Measurements from ENCODE around the gene SLC45A1.

The SLC45A1 gene

GRCh38 chr1:8361198-8361849, 43.4 kb downstream of the SLC45A1 start (continued):
- TF ChIP-seq ZNF776 (tag by site-specific recombination; IDR thresholded peaks at IDR 0.05; ENCODE audit: borderline replicate concordance), result no peak
- no peak for TF ChIP-seq ZNF391 (tag by site-specific recombination; IDR thresholded peaks at IDR 0.05; ENCODE audit: borderline replicate concordance, low read depth)
- TF ChIP-seq ZNF404 (tag by site-specific recombination; IDR thresholded peaks at IDR 0.05), result no peak
- TF ChIP-seq ZNF623 (tag by site-specific recombination; IDR thresholded peaks at IDR 0.05), result no peak
- TF ChIP-seq SP7 (tag by site-specific recombination; IDR thresholded peaks at IDR 0.05), result no peak
- no peak for TF ChIP-seq ZNF169 (tag by site-specific recombination; IDR thresholded peaks at IDR 0.05)
- TF ChIP-seq ZSCAN23 (tag by site-specific recombination; IDR thresholded peaks at IDR 0.05), result no peak
- no peak for TF ChIP-seq ZEB2 (tag by site-specific recombination; IDR thresholded peaks at IDR 0.05)
- no peak for TF ChIP-seq TCF7L2 (IDR thresholded peaks at IDR 0.05; ENCODE audit: borderline replicate concordance, low read depth, low read length)
- TF ChIP-seq ZBTB26 (tag by site-specific recombination; optimal IDR thresholded peaks at IDR 0.05), result no peak

GRCh38 chr1:8362701-8363101, 44.8 kb downstream of the SLC45A1 start:
- H3K4me1 ChIP-seq (ENCODE audit: control insufficient read depth, insufficient read depth, low read length), result 0 out of 2 replicates have a peak, but pooled peaks cover 2% of the 10 kb centered on the region
- CTCF ChIA-PET, result interaction anchor here (0.6 to 2.6 kb wide), 2 partner anchors 11 to 95 kb away, joined by 3 to 7 read pairs; no protein-coding TSS in a partner anchor
- H3K36me3 ChIP-seq (ENCODE audit: control insufficient read depth in 2 of 2, insufficient read depth in 1 of 2, low read length in 2 of 2), result peaks cover 0 to 83% of the 10 kb centered on the region in 2 experiments; a peak in 2 of 3 replicates
- H3K4me3 ChIP-seq (ENCODE audit: low read depth, low read length), result no peak overlapping the region
- no peak for TF ChIP-seq ZFP3 (tag by site-specific recombination; IDR thresholded peaks at IDR 0.05; ENCODE audit: low read depth)
- TF ChIP-seq ZNF704 (tag by site-specific recombination; IDR thresholded peaks at IDR 0.05), result no peak
- TF ChIP-seq ZNF530 (tag by site-specific recombination; IDR thresholded peaks at IDR 0.05; ENCODE audit: low read depth), result no peak
- no peak for TF ChIP-seq ZNF175 (tag by site-specific recombination; IDR thresholded peaks at IDR 0.05)
- no peak for TF ChIP-seq KLF16 (tag by site-specific recombination; IDR thresholded peaks at IDR 0.05)
- no peak for TF ChIP-seq ZNF837 (tag by site-specific recombination; IDR thresholded peaks at IDR 0.05)
- TF ChIP-seq ZNF266 (tag by site-specific recombination; IDR thresholded peaks at IDR 0.05; ENCODE audit: low read depth), result no peak
- TF ChIP-seq ZSCAN23 (tag by site-specific recombination; IDR thresholded peaks at IDR 0.05), result no peak
- TF ChIP-seq WT1 (tag by site-specific recombination; IDR thresholded peaks at IDR 0.05), result no peak
- no peak for TF ChIP-seq ZNF37A (tag by site-specific recombination; IDR thresholded peaks at IDR 0.05)
- TF ChIP-seq IKZF3 (tag by site-specific recombination; IDR thresholded peaks at IDR 0.05), result no peak
- no peak for TF ChIP-seq ZBTB17 (tag by site-specific recombination; IDR thresholded peaks at IDR 0.05)
- TF ChIP-seq ELK4 (IDR thresholded peaks at IDR 0.05; ENCODE audit: borderline replicate concordance, low read depth, low read length), result no peak
- TF ChIP-seq MYNN (tag by site-specific recombination; IDR thresholded peaks at IDR 0.05; ENCODE audit: borderline replicate concordance), result no peak
- H3K27ac ChIP-seq (ENCODE audit: extremely low read depth, low read depth, low read length), result no peak overlapping the region
- H3K9me3 ChIP-seq (ENCODE audit: control insufficient read depth, insufficient read depth, low read depth, low read length), result no peaks in the 10 kb centered on the region
- POLR2A ChIA-PET, result no interaction called here

Data from HEK293 (cell line).